AG04449 (cell line): ENCODE data around the gene NEURL1B.

Source experiments
- CTCF ChIA-PET: fragments of 350-600 bp; formaldehyde crosslinking; extraction: SDS; loops from one replicate; lab custom pipeline; 2021; ENCODE audit warnings: antibody characterized with exemption; lab: Yijun Ruan, JAX
- POLR2A ChIA-PET: fragments of 400-600, 350-600 bp; formaldehyde crosslinking; extraction: SDS; loops from one replicate; lab custom pipeline; 2020; ENCODE audit warnings: antibody characterized with exemption, inconsistent platforms; lab: Yijun Ruan, JAX
- DNase-seq: peaks from one replicate; pipeline ENCODE4 v3.0.0-alpha.2; 2010; ENCODE audit warnings: low read depth, low spot score
- H3K4me3 ChIP-seq: 2 replicates; pipeline ENCODE4 v1.5.1; 2011; ENCODE audit warnings: low read depth, mild to moderate bottlenecking, control low read depth, low read length
- CTCF ChIP-seq: IDR thresholded peaks from one replicate; pipeline ENCODE4 v1.5.1; 2011; ENCODE audit warnings: mild to moderate bottlenecking, moderate library complexity, low read length, control low read depth, inconsistent platforms; ENCODE audit not compliant: insufficient read depth; ENCODE audit errors: missing control alignments

NEURL1B gene

GRCh38 chr5:172717481-172718195 is 76.6 kb downstream of the NEURL1B start:
- TF ChIP-seq CTCF, result no peak
- ChIA-PET POLR2A (interaction anchor here (1.0 to 1.6 kb wide), 4 partner anchors 48 to 53 kb away, joined by 3 to 12 read pairs (median 7); partner anchors contain the start of gene DUSP1), CTCF (interaction anchor here (0.6 to 2.0 kb wide), 56 partner anchors 7 to 425 kb away, joined by 3 to 167 read pairs (median 7); partner anchors contain the start of genes ATP6V0E1, DUSP1 and RPL26L1)
- no peak overlapping the region for H3K4me3 ChIP-seq
- no peak for DNase-seq

GRCh38 chr5:172718527-172719114 is 77.6 kb downstream of the NEURL1B start:
- TF ChIP-seq CTCF, result no peak
- POLR2A ChIA-PET, result no interaction called here
- DNase-seq, result no peak
- CTCF ChIA-PET, result interaction anchor here (2.1 to 2.4 kb wide), 2 partner anchors 214 to 218 kb away, joined by 7 to 30 read pairs; no protein-coding TSS in a partner anchor
- H3K4me3 ChIP-seq, result no peak overlapping the region

GRCh38 chr5:172719211-172719610 is 78.1 kb downstream of the NEURL1B start:
- CTCF ChIA-PET, result interaction anchor here (0.8 to 2.4 kb wide), 3 partner anchors 53 to 218 kb away, joined by 3 to 30 read pairs (median 7); no protein-coding TSS in a partner anchor
- POLR2A ChIA-PET, result no interaction called here
- no peak for TF ChIP-seq CTCF
- H3K4me3 ChIP-seq, result no peak overlapping the region
- DNase-seq, result no peak

- CTCF ChIA-PET, result interaction anchor here (0.7 to 4.6 kb wide), 7 partner anchors 8 to 212 kb away, joined by 3 to 39 read pairs (median 4); no protein-coding TSS in a partner anchor
- POLR2A ChIA-PET, result interaction anchor here (0.6 to 1.6 kb wide), 2 partner anchors 12 to 51 kb away, joined by 3 read pairs; no protein-coding TSS in a partner anchor
- no peak for TF ChIP-seq CTCF
- DNase-seq, result no peak
- H3K4me3 ChIP-seq, result no peak overlapping the region
Observed at GRCh38 chr5:172720655-172721054, 79.6 kb downstream of the NEURL1B start.

- CTCF ChIA-PET, result interaction anchor here (1.4 to 4.6 kb wide), 4 partner anchors 9 to 212 kb away, joined by 3 to 39 read pairs (median 16); partner anchors contain the start of gene DUSP1
- DNase-seq, result no peak
- no peak for TF ChIP-seq CTCF
- H3K4me3 ChIP-seq, result no peak overlapping the region
- POLR2A ChIA-PET, result no interaction called here
Observed at GRCh38 chr5:172721455-172722326, 80.6 kb downstream of the NEURL1B start.
